ENCODE results near the gene ZDHHC13. TPM values are rescaled to one million over a fixed set of nuclear protein-coding genes. Genes with fewer than 3 reads are reported as not detected.
"Not testable (repeated sequence)": the region's sequence is repeated elsewhere in the genome, so short reads cannot be mapped to it uniquely, and the experiment has no call there.

Gene ZDHHC13
- total RNA-seq, 1 donor from 2014 or later, result 5.0 TPM

DNA sequence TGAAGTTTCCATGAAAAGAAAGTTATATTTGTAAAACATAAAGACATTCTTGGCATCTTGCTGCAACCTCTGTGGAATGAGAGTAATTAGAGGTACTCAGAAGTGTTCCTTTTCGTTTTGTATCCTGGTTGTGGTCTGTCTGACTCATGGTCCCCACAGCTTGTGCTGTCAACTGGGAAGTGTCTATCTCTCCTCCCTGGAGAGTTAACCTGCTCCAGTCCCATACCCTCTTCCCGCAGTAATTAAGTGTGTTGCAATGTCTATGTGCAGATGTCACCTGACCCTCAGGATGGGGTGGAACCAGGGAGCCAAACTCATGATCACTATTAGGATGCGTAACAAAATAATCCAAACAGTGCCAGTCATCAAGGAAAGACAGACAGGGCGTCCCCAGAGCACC lies 23.0 kb upstream of the ZDHHC13 start:
- no peak for DNase-seq (ENCODE audit: missing footprints)
- intact Hi-C loops (cut with DNase I), result no loop called here
- no peak for ATAC-seq

DNA sequence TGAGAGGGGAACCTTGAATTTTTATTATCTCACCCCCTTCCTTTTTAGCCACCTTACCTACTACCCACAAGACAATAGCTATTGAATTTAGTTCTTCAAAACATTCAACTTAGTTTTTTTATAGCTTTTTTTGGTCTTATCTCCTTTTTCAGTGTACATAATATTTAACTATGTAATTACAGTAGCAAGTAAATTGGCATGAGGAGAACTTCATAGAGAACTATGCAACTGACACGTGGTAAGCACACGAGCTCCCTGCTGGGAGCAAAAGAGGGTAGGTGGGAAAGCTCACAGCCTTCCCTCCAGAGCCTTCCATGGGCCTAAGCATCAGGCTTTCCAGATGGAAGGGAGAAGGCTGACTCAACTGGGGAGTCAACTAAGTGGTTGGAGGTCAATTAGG lies 22.1 kb upstream of the ZDHHC13 start:
- intact Hi-C loops (cut with DNase I), result no loop called here
- no peak for ATAC-seq
- no peak for DNase-seq (ENCODE audit: missing footprints)

DNA sequence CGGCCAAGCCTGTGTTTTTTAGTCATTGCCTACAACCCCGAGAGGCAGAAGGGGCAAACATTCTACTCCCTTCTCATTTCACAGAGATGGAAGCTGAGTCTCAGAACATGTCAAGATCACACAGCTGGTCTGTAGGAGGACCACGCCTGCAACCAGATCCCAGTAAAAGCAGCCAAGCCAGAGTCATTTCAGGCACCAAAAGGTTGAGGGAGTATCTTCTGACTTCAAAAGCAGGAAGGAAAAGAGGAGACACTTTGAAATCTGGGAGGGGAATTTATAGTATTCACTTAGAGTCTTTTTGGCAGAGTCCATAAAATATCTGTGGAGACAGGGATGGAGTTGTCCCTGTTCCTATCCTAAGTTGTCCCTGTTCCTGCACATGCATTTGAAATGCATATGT lies 17.9 kb upstream of the ZDHHC13 start:
- no peak for ATAC-seq
- intact Hi-C loops (cut with DNase I), result no loop called here
- DNase-seq (ENCODE audit: missing footprints), result no peak

DNA sequence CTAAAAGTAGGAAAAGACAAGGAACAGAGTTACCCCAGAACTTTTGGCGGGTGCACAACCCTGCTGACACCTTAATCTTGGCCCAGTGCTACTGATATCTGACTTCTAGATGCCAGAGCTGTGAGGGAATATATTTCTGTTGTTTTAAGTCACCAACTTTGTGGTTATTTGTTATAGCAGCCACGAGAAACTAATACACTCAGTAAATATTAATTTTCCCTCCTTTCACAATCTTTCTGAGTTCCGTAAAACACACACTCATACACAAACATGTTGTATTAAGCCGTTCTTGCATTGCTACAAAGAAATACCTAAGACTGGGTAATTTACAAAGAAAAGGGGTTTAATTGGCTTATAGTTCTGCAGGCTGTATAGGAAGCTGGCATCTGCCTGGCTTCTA lies 16.1 kb upstream of the ZDHHC13 start:
- intact Hi-C loops (cut with DNase I), result no loop called here
- no peak for ATAC-seq
- no peak for DNase-seq (ENCODE audit: missing footprints)

DNA sequence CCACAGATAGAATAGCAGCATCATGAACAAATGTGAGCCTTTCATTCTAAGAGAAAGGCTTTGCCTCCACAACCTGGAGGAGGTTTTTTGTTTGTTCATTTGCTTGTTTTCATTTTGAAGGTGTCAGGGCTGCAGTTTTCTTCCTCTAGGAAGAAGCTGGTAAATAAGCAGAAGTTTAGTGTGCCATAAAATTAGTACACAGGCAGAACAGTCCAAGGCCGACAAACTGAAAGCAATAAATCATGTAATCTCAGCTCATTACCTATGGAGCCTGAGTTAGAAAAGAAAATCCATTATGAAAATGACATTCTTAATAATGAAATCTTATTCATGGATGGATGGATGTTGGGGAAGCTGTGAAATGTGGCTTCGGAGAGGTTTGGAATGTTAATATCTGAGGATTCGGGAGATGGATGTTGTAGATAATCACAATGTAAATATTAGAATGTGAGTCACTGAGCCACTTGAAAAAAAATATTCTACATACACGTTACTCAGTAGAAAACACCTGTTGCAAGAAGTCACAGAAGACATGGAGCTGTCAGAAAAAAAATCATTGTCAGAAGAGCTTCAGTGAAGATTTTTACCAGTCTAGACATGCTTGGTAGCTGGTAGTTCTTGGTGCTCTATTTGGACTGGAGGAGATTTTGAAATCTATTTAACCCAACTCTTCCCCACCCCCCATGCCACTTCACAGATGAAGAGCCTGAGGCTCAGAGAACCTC lies 15.0 kb upstream of the ZDHHC13 start:
- intact Hi-C loops (cut with DNase I), result no loop called here
- DNase-seq (ENCODE audit: missing footprints), result no peak
- ATAC-seq, result no peak

DNA sequence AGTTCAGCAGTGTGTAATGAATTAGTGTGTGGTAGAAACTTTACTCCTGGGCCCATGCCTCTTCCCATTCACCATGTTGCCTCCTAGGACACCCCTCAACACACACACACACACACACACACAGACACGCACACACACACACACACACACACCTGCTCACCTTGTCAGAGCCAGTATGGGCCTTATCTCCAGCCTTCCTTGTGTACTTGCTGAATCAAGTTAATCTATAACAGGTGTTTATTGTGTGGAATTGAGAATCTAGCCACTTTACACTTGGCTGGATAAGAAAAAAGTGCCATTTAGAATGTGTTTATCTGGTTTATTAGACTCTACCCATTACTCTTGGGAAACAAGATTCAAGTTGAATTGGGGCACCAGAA lies 14.5 kb upstream of the ZDHHC13 start:
- no peak for DNase-seq (ENCODE audit: missing footprints)
- intact Hi-C loops (cut with DNase I), result no loop called here
- no peak for ATAC-seq

DNA sequence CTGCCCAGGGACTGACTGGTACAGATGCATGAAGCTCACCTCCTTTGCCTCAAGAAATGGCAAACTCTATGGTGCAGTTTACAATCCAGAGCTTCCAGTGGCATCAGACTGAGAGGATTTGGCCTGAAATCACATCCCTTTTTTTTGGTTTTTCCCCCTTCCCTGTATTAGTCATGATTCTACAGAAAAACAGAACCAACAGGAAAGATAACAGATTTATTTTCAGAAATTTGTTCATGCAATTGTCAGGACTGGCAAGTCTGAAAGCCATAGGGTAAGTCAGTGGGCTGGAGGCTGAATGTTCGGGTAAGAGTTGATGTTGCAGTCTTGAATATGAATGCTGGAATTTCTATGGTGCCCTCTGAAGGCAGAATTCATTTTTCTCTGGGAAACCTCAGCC lies 12.0 kb upstream of the ZDHHC13 start:
- ATAC-seq, result no peak
- intact Hi-C loops (cut with DNase I), result no loop called here
- DNase-seq (ENCODE audit: missing footprints), result no peak

DNA sequence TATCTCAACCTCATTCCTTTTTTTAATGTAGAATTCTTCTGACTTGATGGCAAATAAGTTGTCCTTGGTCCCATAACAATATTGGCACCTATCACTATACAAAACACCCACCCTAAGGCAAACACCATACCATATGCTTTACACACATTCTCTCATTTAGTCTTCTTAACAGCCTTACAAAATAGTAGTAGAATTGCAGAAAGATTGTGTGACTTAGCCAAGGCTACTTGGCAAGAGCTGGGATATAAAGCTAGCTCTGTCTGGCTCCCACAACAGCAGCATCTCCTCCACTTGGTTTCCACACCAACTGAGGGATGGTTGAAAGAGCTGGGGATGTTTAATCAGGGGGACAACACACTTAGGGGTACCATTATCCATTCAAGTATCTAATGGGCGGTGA lies 9.8 kb upstream of the ZDHHC13 start:
- DNase-seq (ENCODE audit: missing footprints), result no peak
- intact Hi-C loops (cut with DNase I), result no loop called here
- no peak for ATAC-seq

DNA sequence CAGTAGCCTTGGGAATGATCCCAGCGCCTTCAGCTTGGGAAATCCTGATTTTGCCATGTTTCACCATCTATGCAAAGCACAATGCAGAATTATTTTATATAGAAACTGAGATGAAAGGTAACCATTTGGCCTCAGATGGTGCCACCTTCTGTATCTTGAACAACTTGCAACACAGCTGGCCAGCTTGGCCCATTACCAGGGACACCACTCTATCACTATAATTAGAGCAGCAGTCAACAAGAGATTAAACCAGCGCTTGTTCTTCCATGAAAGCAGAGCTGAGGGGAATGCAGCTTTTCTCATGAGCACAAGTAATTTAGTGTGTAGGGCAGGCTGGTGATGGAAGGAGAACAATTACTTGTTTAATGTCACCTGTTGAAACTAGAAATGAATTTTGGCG lies 6.7 kb upstream of the ZDHHC13 start:
- ATAC-seq (peak; percentile 78), DNase-seq (ENCODE audit: missing footprints) (no peak)
- intact Hi-C loops (cut with DNase I), result loop anchor here (5.0 kb wide), 1 partner anchor 33 kb away; no protein-coding TSS in a partner anchor

DNA sequence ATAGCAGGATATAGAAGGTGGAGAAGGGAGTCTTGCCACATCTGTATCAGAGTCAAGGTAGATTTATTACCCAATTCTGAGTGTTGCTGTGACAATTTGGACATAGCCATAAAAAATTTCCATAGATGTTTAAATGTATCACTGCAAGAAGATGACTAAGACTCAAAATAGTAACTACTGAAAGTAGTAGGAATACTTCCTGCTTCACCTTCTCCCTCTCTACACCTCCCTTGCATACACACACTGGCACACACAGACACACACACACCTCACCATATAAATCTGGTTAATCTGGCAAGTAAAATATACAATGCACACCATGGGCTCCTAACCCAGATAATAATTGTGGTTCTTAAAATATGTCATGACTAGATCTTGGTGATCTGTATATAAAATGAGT lies 5.2 kb upstream of the ZDHHC13 start:
- ATAC-seq (no peak), DNase-seq (ENCODE audit: missing footprints) (no peak)
- intact Hi-C loops (cut with DNase I), result loop anchor here (5.0 kb wide), 1 partner anchor 35 kb away; no protein-coding TSS in a partner anchor

DNA sequence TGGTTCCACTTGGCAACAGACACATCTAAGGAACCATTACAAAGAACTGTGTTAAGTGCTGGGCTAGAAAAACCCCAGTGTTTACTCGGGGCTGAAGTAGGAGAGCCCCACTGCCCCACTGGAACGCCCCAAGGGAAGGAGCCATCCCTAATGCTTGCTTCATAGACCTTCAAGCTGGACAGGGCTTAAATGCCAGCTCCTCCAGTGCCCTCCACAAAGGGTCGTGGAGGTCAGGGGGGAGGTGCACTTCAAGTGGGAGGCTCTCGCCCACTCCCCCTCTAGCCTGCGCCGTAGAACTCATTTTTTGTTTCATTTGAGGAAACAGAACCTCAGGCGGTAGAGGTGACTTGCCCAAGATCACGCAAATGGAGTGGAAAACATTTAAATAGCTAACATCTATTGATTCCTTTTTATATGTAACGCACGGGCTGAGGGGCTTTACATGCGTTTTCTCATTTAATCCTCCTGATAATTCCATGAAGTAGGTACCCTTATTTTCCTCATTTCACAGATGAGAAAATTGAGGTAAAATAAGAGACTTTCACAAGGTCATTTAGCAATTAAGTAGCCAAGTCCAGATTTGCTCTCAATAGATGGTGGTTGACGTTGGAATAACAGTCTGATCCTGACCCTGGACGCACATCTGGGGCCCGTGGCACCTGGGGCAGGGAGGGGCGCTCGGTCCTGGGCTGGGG lies 545 bp upstream of the ZDHHC13 start:
- intact Hi-C loops (cut with DNase I), result no loop called here
- ATAC-seq, result no peak

DNA sequence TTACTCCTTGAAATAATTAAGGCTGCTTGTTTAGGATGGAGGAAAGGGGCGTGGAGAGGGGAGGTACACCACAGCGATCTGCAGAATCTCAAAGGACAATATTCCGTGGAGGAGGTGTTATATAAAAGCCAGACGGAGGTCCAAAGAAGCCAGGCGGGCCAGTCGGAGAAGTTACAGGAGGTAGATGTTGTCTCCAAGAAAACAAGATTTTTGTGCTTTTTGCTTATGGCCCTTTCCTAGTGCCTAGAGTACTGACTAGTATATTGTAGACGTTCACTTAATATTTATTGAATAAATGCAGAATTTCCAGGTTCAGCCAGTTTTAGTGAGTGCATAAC lies 761 bp downstream of the ZDHHC13 start:
- no peak for DNase-seq (ENCODE audit: missing footprints)
- intact Hi-C loops (cut with DNase I), result no loop called here
- no peak for ATAC-seq

More for the DNA sequence above, 545 bp upstream of the ZDHHC13 start:
- no peak for DNase-seq (ENCODE audit: missing footprints)

DNA sequence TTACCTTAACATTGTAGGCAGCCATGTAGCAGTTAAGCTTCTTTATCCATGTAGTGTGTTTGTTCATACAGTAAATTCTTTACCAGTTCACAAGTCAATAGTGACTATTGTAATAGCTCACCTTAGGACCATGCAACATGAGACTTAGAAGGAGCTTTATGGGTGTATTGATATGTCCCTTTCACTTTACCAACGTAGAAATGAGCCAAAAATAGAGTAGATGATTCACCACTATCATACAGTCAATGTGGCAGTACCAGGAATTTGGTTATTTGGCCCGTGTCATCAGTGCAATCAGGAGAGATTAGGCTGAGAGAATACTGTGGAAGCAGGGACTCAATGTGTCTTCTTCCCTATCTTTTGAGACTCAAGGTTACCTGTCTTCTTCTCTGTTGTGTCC lies 4.7 kb downstream of the ZDHHC13 start:
- DNase-seq (ENCODE audit: missing footprints), result no peak
- no peak for ATAC-seq
- intact Hi-C loops (cut with DNase I), result no loop called here

DNA sequence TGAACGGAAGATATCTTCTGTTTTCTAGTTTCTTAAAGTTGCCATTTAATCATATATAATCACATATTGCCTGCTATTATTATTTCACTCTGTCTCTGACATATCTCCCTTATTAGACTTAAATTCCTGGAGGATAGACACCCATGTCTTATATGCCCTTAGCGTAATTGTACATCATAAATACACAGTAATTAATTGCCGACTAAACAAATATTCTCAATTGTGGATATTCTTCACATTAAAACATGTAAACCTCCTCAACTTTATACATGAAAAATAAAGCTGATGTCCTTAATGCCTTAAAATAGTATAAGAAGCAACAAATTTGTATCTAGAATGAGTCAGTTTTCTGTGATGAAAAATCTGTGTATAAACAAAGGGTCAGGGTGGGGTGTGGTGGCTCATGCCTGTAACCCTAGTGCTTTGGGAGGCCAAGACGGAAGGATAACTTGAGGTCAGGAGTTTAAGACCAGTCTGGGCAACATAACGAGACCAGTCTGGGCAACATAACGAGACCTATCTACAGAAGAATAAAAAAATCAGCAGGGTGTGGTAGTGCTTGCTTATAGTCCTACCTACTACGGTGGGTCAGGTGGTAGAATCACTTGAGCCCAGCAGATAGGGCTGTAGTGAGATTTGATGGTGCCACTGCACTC lies 6.1 kb downstream of the ZDHHC13 start:
- DNase-seq (ENCODE audit: missing footprints) (no peak), ATAC-seq (no peak)
- intact Hi-C loops (cut with DNase I), result no loop called here

DNA sequence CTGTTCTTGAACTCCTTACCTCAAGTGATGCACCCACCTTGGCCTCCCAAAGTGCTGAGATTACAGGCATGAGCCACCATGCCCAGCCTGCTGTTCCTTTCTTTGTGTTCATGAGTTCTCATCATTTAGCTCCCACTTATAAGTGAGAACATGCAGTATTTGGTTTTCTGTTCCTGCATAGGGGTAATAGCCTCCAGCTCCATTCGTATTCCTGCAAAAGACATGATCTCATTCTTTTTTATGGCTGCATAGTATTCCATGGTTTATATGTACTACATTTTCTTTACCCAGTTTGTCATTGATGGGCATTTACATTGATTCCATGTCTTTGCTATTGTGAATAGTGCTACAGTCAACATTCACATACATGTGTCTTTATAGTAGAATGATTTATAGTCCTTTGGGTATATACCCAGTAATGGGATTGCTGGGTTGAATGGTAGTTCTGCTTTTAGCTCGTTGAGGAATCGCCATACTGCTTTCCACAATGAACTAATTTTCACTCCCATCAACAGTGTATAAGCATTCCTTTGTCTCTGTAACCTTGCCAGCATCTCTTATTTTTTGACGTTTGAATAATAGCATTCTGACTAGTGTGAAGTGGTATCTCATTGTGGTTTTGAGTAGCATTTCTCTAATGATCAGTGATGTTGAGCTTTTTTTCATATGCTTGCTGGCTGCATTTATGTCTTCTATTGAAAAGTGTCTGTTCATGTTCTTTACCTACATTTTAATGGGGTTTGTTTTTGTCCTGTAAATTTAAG lies 9.8 kb downstream of the ZDHHC13 start:
- intact Hi-C loops (cut with DNase I); DNase-seq (ENCODE audit: missing footprints); ATAC-seq: not testable (repeated sequence)

DNA sequence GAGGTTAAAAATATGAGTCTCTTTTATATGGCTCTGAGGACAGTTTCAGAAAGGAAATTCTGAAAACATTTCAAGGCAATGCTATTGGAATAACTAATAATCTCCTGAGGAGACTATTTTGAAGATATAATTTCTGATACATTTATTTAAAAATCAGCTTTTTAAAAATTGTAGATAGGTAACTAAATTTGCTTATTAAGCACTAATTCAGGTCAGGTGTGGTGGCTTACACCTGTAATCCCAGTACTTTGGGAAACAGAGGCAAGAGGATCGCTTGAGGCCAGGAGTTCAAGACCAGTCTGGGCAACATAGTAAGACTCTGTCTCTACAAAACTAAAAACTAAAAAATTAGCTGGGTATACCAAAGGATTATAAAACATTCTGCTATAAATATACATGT lies 17.0 kb downstream of the ZDHHC13 start:
- DNase-seq (ENCODE audit: missing footprints), result no peak
- intact Hi-C loops (cut with DNase I), result no loop called here
- ATAC-seq, result no peak

DNA sequence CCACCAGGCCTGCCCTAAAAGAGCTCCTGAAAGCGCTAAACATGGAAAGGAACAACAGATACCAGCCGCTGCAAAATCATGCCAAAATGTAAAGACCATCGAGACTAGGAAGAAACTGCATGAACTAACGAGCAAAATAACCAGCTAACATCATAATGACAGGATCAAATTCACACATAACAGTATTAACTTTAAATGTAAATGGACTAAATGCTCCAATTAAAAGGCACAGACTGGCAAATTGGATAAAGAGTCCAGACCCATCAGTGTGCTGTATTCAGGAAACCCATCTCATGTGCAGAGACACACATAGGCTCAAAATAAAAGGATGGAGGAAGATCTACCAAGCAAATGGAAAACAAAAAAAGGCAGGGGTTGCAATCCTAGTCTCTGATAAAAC lies 19.9 kb downstream of the ZDHHC13 start:
- DNase-seq (ENCODE audit: missing footprints); ATAC-seq; intact Hi-C loops (cut with DNase I): not testable (repeated sequence)

DNA sequence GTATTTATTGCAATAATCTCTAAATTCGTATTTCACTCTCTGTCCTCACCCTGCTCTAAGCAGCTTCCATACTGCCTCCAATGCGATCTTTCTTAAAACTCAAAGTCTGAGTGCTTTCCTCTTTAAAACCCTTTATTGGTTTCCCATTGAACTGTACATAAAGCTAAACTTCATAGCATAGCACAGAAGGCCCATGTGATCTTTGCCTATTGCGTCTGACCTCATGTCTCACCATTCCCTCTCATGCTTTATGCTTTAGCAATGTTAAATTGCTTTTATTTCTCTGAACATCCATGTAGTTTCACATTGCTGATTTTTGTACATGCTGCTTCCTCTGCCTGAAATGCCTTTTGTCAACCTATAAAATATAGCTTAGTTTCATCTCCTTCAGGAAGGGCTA lies 28.4 kb downstream of the ZDHHC13 start:
- no peak for ATAC-seq
- intact Hi-C loops (cut with DNase I), result no loop called here
- DNase-seq (ENCODE audit: missing footprints), result no peak

DNA sequence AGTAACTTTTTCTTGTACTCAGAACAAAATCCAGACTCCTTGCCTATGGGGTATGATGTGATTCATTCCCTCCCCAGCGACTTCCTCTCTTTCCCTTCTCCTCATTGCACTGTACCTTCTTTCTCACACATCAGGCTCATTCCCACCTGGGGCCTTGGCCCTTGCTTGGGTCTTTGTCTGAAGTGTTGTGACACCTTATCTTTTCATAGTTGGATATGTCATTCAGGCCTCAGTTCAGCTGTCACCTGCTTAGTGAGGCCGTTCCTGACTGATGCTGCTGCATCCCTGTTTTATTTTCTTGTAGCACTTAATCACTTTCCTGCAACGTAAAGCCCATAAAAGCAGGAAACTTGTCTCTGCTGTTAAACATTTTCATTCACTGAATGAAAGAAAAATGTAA lies 39.9 kb downstream of the ZDHHC13 start:
- ATAC-seq, result no peak
- intact Hi-C loops (cut with DNase I), result no loop called here
- no peak for DNase-seq (ENCODE audit: missing footprints)

DNA sequence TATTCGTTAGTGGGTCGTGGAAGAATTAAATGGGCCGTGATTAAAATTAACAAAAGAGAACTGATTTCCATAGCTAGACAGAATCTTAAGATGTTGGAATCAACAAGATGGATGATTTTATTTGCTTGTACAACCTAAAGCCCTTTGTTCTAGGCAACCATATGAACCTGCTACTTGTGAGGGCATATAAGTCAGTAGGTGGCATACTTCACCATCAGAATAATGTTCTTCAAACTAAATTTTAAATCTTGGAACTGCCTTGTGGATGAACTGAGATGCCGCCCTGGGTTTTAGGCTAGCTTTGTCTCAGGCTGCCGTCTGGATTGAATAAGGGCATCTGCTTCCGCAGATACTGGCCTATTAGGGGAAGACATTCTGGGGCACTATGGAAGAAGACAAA lies 43.9 kb downstream of the ZDHHC13 start:
- ATAC-seq (no peak), DNase-seq (ENCODE audit: missing footprints) (no peak)
- intact Hi-C loops (cut with DNase I), result no loop called here

All from Right ventricle myocardium inferior (tissue), 1 donor.